ENCODE data around the gene NSUN2.

DNA sequence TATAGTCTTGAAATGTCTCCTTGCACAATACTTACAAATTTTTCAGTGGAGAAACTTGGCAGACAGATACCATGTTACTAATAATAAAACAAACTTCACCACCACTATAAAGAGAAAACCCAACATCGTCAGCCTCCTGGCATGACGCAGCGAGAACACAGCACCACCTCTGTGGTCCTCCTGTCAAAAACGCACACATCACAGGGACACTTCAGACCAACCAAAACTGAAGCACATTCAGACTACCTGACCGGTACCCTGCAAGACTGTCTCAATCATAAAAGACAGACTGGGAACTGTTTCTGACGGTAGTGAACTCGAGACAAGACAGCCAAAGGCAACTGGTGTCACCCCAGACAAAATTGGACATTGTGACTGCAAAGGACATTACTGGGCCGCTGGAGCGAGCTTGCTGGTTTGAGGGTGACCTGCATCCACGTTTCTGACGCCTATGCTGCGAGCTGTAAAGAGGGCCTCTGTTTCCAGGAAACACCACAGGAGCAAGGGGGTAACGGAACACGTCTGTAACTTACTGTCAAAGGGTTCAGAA lies 34.4 kb downstream of the NSUN2 start:
- TF ChIP-seq, protein P1, sequence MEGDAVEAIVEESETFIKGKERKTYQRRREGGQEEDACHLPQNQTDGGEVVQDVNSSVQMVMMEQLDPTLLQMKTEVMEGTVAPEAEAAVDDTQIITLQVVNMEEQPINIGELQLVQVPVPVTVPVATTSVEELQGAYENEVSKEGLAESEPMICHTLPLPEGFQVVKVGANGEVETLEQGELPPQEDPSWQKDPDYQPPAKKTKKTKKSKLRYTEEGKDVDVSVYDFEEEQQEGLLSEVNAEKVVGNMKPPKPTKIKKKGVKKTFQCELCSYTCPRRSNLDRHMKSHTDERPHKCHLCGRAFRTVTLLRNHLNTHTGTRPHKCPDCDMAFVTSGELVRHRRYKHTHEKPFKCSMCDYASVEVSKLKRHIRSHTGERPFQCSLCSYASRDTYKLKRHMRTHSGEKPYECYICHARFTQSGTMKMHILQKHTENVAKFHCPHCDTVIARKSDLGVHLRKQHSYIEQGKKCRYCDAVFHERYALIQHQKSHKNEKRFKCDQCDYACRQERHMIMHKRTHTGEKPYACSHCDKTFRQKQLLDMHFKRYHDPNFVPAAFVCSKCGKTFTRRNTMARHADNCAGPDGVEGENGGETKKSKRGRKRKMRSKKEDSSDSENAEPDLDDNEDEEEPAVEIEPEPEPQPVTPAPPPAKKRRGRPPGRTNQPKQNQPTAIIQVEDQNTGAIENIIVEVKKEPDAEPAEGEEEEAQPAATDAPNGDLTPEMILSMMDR (IDR thresholded peaks at IDR 0.05), result no peak
- no peak for TF ChIP-seq POLR2A (IDR thresholded peaks at IDR 0.05)
